ENCODE measurements around the gene KRTAP5-8.
"Not testable (repeated sequence)": the region's sequence is repeated elsewhere in the genome, so short reads cannot be mapped to it uniquely, and the experiment has no call there.

Gene KRTAP5-8

GRCh38 chr11:71572811-71573210, 35.0 kb downstream of the KRTAP5-8 start:
- no peaks in the 10 kb centered on the region for H3K36me3 ChIP-seq (ENCODE audit: control insufficient read depth in 2 of 2, insufficient read depth in 2 of 2, low read length in 2 of 2)
- no peak overlapping the region for H3K9ac ChIP-seq (ENCODE audit: low read depth in 1 of 2, low read length in 2 of 2)

DNA sequence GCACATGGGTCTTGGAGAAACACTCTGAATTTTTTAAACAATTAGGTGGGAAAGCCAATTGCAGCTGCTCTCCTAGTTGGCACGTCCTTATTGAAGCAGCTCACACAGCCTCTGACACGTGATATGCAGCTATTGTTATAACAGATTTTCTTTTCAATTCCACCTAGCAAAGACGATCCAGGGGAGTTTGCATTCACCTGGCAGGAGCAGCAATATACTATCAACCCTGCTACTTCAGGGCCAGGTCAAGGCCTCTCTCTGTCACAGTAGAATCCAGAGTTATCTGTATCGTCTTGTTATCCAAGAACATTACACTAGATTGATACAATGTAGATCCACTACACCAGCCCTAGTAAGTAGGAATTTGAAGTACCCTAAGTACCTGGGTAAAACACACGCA, 36.6 kb downstream of the KRTAP5-8 start:
- no peaks in the 10 kb centered on the region for H3K27me3 ChIP-seq (ENCODE audit: control insufficient read depth in 2 of 2, insufficient read depth in 2 of 2, low read length in 2 of 2)
- H3K9ac ChIP-seq (ENCODE audit: low read depth in 1 of 2, low read length in 2 of 2), result no peak overlapping the region
- H3K4me3 ChIP-seq (ENCODE audit: low read length in 2 of 2), result no peak overlapping the region
- H3K4me1 ChIP-seq (ENCODE audit: control insufficient read depth in 2 of 2, insufficient read depth in 2 of 2, low read length in 2 of 2), result no peaks in the 10 kb centered on the region
- no peaks in the 10 kb centered on the region for H3K36me3 ChIP-seq (ENCODE audit: control insufficient read depth in 2 of 2, insufficient read depth in 2 of 2, low read length in 2 of 2)
- no peak overlapping the region for H3K27ac ChIP-seq (ENCODE audit: low read depth in 2 of 2, low read length in 2 of 2)
- H3K9me3 ChIP-seq (ENCODE audit: control insufficient read depth in 2 of 2, low read length in 2 of 2), result no peaks in the 10 kb centered on the region

More at GRCh38 chr11:71572811-71573210, 35.0 kb downstream of the KRTAP5-8 start:
- no peak overlapping the region for H3K4me3 ChIP-seq (ENCODE audit: low read length in 2 of 2)
- no peaks in the 10 kb centered on the region for H3K4me1 ChIP-seq (ENCODE audit: control insufficient read depth in 2 of 2, insufficient read depth in 2 of 2, low read length in 2 of 2)
- H3K27ac ChIP-seq (ENCODE audit: low read depth in 2 of 2, low read length in 2 of 2), result no peak overlapping the region
- H3K27me3 ChIP-seq (ENCODE audit: control insufficient read depth in 2 of 2, insufficient read depth in 2 of 2, low read length in 2 of 2), result no peaks in the 10 kb centered on the region
- no peaks in the 10 kb centered on the region for H3K9me3 ChIP-seq (ENCODE audit: control insufficient read depth in 2 of 2, low read length in 2 of 2)

DNA sequence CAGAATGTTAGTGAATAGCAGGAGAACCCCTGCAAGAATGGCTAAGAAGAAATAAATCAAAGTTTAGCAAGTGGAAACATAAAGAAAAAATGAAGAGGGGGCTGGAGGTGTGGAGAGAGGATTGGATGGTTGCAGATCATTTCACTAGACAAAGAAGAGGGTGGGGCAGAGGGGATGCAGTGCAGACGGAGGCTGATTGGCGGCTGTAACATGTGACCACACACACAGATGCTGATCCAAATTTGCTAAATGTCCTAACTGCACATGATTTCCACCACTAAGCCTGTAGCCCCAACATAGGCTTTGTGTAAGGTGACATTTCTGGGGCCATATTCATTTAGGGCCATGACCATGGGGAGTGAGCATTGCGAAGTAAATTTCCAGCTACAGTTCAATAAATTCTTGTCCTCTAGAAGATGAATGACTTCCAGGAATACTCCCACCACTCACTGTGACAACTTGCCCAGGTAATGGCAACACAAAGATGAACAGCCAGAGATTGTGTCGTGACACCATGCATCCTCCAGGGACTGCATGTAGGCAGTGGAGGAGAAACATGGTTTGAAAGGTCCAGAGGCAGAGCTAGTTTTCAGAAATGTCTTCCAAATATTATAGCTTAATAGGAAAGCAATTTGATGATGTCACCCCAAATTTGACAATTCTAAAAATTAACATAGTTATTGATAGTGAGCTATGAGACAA, 38.0 kb downstream of the KRTAP5-8 start:
- no peak overlapping the region for H3K4me3 ChIP-seq (ENCODE audit: low read length in 2 of 2)
- H3K4me1 ChIP-seq (ENCODE audit: control insufficient read depth in 2 of 2, insufficient read depth in 2 of 2, low read length in 2 of 2), result peaks cover 0 to 2% of the 10 kb centered on the region in 2 donors
- no peaks in the 10 kb centered on the region for H3K27me3 ChIP-seq (ENCODE audit: control insufficient read depth in 2 of 2, insufficient read depth in 2 of 2, low read length in 2 of 2)
- H3K9me3 ChIP-seq (ENCODE audit: control insufficient read depth in 2 of 2, low read length in 2 of 2), result no peaks in the 10 kb centered on the region
- H3K9ac ChIP-seq (ENCODE audit: low read depth in 1 of 2, low read length in 2 of 2), result no peak overlapping the region
- H3K36me3 ChIP-seq (ENCODE audit: control insufficient read depth in 2 of 2, insufficient read depth in 2 of 2, low read length in 2 of 2), result no peaks in the 10 kb centered on the region
- H3K27ac ChIP-seq (ENCODE audit: low read depth in 2 of 2, low read length in 2 of 2), result no peak overlapping the region

DNA sequence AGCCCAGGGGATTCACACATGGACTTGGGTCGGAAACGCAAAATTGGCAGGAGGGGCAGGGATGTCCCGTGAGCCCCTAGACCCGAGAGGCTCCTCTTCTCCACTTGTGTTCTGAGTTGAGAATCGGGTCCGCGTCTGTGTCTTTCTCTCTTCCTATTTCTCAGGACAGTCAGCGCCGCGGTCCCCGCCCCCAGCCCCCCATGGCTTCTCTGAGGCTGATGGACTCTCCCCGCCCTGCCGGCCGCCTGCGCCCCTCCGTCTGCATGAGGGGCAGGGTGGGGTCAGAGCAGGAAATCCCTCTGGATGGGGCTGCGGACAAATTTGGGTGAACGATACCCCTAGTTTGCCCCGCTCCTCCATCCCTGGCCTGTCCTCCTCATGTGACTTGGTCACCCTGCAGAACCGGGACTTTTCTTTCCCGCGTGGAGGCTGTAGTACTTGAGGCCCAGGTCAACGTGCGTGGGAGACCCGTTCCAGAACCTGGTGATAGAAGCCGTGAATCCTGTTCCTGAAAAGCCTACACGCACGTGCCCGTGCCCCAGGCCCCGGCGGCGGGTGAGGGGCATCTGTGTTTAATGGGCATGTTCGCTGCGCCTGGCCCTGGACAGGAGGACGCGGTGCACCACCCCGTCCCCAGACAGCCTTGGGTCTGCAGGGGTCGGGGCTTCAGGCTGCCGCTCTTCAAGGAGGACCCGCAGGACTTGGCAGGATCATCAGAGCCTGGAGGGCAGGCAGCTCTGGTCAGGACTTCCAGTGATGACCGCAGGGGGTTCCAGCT, 39.1 kb downstream of the KRTAP5-8 start:
- H3K9ac ChIP-seq (ENCODE audit: low read depth in 1 of 2, low read length in 2 of 2); H3K4me1 ChIP-seq (ENCODE audit: control insufficient read depth in 2 of 2, insufficient read depth in 2 of 2, low read length in 2 of 2); H3K36me3 ChIP-seq (ENCODE audit: control insufficient read depth in 2 of 2, insufficient read depth in 2 of 2, low read length in 2 of 2); H3K9me3 ChIP-seq (ENCODE audit: control insufficient read depth in 2 of 2, low read length in 2 of 2); H3K27me3 ChIP-seq (ENCODE audit: control insufficient read depth in 2 of 2, insufficient read depth in 2 of 2, low read length in 2 of 2); H3K4me3 ChIP-seq (ENCODE audit: low read length in 2 of 2); H3K27ac ChIP-seq (ENCODE audit: low read depth in 2 of 2, low read length in 2 of 2): not testable (repeated sequence)

DNA sequence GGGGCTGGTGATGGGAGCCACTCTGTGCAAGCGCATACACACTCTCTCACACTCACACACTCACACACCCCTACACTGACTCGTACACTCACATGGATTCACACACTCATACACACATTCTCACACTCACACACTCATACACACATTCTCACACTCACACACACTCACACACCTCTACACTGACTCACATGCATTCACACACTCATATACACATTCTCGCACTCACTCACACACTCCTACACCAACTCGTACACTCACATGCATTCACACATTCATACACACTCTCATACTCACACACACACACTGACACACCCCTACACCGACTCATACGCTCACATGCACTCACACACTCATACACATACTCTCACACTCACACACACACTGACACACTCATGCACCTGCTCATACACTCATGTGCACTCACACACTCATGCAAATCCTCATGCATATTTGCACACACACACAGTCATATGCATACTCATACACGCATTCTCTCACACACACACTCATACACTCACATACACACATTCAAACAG, 39.7 kb downstream of the KRTAP5-8 start:
- no peaks in the 10 kb centered on the region for H3K36me3 ChIP-seq (ENCODE audit: control insufficient read depth in 2 of 2, insufficient read depth in 2 of 2, low read length in 2 of 2)
- H3K27me3 ChIP-seq (ENCODE audit: control insufficient read depth in 2 of 2, insufficient read depth in 2 of 2, low read length in 2 of 2), result peaks cover 0 to 2% of the 10 kb centered on the region in 2 donors
- H3K4me1 ChIP-seq (ENCODE audit: control insufficient read depth in 2 of 2, insufficient read depth in 2 of 2, low read length in 2 of 2), result peaks cover 0 to 2% of the 10 kb centered on the region in 2 donors
- H3K27ac ChIP-seq (ENCODE audit: low read depth in 2 of 2, low read length in 2 of 2), result no peak overlapping the region
- no peak overlapping the region for H3K4me3 ChIP-seq (ENCODE audit: low read length in 2 of 2)
- no peaks in the 10 kb centered on the region for H3K9me3 ChIP-seq (ENCODE audit: control insufficient read depth in 2 of 2, low read length in 2 of 2)
- H3K9ac ChIP-seq (ENCODE audit: low read depth in 1 of 2, low read length in 2 of 2), result no peak overlapping the region

DNA sequence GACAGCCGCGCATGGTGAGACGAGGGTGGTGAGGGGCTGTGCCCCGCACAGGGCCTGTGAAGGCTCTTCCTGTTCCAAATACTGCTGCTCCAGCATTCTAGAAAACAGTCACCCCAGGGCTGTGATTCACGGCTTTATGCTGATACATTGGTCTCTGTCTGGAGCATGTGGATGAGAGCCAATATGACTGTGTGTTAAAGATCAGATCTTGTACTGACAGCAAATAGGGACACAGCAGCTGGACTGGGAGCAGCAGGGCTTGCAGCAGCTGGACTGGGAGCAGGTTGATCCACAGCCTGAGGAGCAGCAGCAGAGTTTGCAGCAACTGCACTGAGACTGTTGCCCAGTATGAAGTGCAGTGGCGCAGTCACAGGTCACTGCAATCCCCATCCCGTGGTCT, 41.7 kb downstream of the KRTAP5-8 start:
- not testable (repeated sequence) for H3K27me3 ChIP-seq (ENCODE audit: control insufficient read depth in 2 of 2, insufficient read depth in 2 of 2, low read length in 2 of 2); H3K4me3 ChIP-seq (ENCODE audit: low read length in 2 of 2); H3K27ac ChIP-seq (ENCODE audit: low read depth in 2 of 2, low read length in 2 of 2); H3K9me3 ChIP-seq (ENCODE audit: control insufficient read depth in 2 of 2, low read length in 2 of 2); H3K9ac ChIP-seq (ENCODE audit: low read depth in 1 of 2, low read length in 2 of 2); H3K4me1 ChIP-seq (ENCODE audit: control insufficient read depth in 2 of 2, insufficient read depth in 2 of 2, low read length in 2 of 2); H3K36me3 ChIP-seq (ENCODE audit: control insufficient read depth in 2 of 2, insufficient read depth in 2 of 2, low read length in 2 of 2)

DNA sequence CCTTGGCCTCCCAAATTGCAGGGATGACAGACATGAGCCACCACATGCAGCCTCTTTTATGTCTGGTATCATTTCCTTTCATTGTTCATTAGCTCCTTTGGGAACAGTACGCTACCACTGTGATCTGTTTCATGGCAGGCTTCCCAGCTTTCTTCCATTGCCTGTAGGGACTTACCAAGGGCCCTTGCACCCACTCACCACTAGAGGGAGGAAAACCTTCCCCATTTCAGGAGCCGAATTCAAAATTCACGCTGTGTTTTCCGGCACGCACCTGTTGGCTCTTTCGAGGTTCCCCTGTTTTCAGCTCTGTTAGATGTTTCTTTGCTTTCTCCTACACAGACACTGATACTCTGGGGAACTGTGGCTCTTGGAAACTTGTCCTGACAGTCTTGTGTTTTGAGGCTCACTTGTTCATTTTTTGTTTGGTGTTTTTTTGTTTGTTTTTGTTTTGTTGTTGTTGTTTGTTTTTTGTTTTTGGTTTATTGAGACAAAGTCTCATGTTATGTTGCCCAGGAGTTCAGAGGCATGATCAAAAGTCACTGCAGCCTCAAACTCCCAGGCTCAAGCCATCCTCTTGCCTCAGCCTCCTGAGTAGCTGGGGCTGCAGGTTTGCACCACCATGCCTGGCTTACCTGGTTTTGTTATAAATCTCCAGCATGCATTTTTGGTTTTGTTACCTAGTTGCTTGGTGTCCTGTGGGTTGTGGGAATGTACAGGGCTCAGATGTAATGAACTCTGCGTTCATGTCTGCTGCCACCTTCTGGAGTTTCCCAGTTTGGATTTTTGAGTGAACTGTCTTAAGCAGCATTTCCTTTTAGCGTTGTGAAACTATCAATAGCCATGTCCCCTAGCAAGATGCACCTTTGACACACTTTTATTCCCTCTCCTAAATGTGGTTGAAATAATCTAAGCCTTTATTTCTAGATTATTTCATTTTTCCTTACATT, 42.5 kb downstream of the KRTAP5-8 start:
- no peaks in the 10 kb centered on the region for H3K9me3 ChIP-seq (ENCODE audit: control insufficient read depth in 2 of 2, low read length in 2 of 2)
- peaks cover 0 to 2% of the 10 kb centered on the region in 2 donors for H3K27me3 ChIP-seq (ENCODE audit: control insufficient read depth in 2 of 2, insufficient read depth in 2 of 2, low read length in 2 of 2)
- no peak overlapping the region for H3K27ac ChIP-seq (ENCODE audit: low read depth in 2 of 2, low read length in 2 of 2)
- no peak overlapping the region for H3K9ac ChIP-seq (ENCODE audit: low read depth in 1 of 2, low read length in 2 of 2)
- no peak overlapping the region for H3K4me3 ChIP-seq (ENCODE audit: low read length in 2 of 2)
- H3K4me1 ChIP-seq (ENCODE audit: control insufficient read depth in 2 of 2, insufficient read depth in 2 of 2, low read length in 2 of 2), result peaks cover 0 to 2% of the 10 kb centered on the region in 2 donors
- no peaks in the 10 kb centered on the region for H3K36me3 ChIP-seq (ENCODE audit: control insufficient read depth in 2 of 2, insufficient read depth in 2 of 2, low read length in 2 of 2)

DNA sequence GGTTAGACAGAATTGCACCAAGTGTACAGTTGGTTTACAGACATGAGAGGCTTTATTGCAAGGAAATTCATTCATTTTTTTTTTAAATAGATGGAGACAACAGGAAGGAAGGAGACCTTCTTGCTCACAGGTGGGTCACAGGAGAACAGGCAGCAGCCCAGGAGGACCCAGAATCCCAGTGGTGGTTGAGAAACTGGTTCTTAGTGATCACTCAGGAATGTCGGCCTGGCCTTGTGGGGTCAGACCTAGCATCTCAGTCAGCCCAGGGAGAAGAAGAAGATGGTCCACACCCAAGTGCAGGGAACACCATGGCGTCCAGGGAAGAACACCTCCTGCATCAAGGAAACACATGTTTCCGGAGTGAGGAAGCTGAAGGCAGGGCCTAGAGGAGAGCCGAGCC, 44.0 kb downstream of the KRTAP5-8 start:
- H3K4me1 ChIP-seq (ENCODE audit: control insufficient read depth in 2 of 2, insufficient read depth in 2 of 2, low read length in 2 of 2), result peaks cover 0 to 2% of the 10 kb centered on the region in 2 donors
- H3K4me3 ChIP-seq (ENCODE audit: low read length in 2 of 2), result no peak overlapping the region
- no peak overlapping the region for H3K27ac ChIP-seq (ENCODE audit: low read depth in 2 of 2, low read length in 2 of 2)
- peaks cover 0 to 2% of the 10 kb centered on the region in 2 donors for H3K27me3 ChIP-seq (ENCODE audit: control insufficient read depth in 2 of 2, insufficient read depth in 2 of 2, low read length in 2 of 2)
- H3K9ac ChIP-seq (ENCODE audit: low read depth in 1 of 2, low read length in 2 of 2), result no peak overlapping the region
- H3K36me3 ChIP-seq (ENCODE audit: control insufficient read depth in 2 of 2, insufficient read depth in 2 of 2, low read length in 2 of 2), result no peaks in the 10 kb centered on the region
- no peaks in the 10 kb centered on the region for H3K9me3 ChIP-seq (ENCODE audit: control insufficient read depth in 2 of 2, low read length in 2 of 2)

GRCh38 chr11:71582309-71582895, 44.6 kb downstream of the KRTAP5-8 start, which contains the start of gene KRTAP5-11:
TSS of gene KRTAP5-11 (minus strand) at chr11:71582875. CDS start at chr11:71582837, 38 bp downstream.
- Histone ChIP-seq H3K4me1 (ENCODE audit: control insufficient read depth in 2 of 2, insufficient read depth in 2 of 2, low read length in 2 of 2) (peaks cover 0 to 2% of the 10 kb centered on the region in 2 donors), H3K9me3 (ENCODE audit: control insufficient read depth in 2 of 2, low read length in 2 of 2) (no peaks in the 10 kb centered on the region), H3K27me3 (ENCODE audit: control insufficient read depth in 2 of 2, insufficient read depth in 2 of 2, low read length in 2 of 2) (peaks cover 0 to 2% of the 10 kb centered on the region in 2 donors), H3K27ac (ENCODE audit: low read depth in 2 of 2, low read length in 2 of 2) (no peak within 1 kb of the TSS), H3K4me3 (ENCODE audit: low read length in 2 of 2) (no peak within 1 kb of the TSS), H3K9ac (ENCODE audit: low read depth in 1 of 2, low read length in 2 of 2) (no peak within 1 kb of the TSS), H3K36me3 (ENCODE audit: control insufficient read depth in 2 of 2, insufficient read depth in 2 of 2, low read length in 2 of 2) (no peaks in the 10 kb centered on the region)

Data from mucosa of rectum (tissue), 2 donors.